ENCODE data around the gene ACSF3.

The ACSF3 gene

DNA sequence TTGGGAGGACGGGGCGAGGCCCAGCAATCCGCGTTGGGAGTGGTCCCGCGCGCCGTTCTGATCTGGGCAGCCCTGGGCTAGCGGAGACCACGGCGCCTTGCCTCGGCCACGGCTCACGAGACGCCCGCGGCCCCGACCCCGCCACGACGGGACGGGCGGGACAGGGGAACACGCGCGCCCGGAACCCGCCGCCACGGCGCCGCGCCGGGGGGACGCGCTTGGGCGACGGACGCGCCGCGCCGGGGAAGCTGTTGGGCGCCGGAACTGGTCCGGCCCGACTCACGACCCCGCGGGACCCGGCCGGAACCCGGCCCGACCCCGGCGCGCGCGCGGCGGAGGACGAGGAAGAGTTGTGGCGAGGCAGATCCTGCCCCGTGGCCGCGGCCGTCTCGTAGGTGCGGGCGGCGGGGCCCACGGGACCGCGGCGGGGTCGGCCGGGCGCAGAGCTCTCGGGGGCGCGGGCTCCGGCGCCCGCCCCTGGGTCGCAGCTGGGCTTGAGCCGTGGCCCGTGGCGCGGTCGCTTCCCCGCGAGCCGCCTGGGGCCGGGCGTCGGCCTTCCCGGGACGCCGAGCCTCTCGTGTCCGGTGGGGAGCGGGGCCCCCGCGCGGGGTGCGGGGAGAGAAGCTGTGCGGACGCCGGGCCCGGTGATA is at the start of gene ACSF3:
ACSF3 (plus strand) TSS at position 251 of the 650 bp plus-strand sequence. CDS start 6,830 bp downstream, outside the sequence.
- DNase-seq: peak; percentile 64 to 79

DNA sequence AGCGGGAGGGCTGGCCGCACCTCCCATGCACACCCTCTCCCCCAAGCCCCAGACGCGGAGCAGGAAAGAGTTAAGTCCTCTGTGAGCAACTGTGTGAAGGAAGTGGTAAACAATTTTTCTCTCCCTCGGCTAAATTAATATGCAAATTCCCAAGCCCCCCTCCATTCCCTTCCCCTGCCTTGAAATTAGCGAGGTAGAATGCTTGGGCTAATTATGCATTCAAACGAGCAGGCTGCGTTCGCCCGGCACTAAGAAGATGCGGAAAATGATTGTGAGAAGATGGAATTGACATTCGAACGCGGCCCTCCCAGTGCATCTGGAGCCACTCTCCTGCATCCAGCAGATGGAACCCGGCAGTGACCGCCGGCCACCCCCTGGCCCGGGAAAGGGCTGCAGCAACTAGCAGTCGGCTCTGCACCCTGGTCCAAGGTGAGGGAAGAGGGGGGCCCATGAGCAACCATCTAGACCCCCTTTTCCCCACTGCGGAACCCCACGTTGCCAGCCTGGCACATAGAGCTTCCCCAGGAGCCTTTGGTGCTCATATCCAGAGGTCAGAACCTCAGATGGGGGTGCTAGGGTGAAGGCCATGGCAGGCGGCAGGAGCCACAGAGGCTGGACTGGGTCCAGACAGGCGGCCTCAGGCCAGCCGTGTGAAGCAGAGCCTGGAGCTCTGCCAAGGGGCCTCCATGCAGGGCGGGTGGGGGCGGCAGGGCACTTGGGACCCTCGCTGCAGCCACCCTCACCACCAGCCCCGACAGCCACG is 49.1 kb upstream of the ACSF3 start:
- no peak for DNase-seq

DNA sequence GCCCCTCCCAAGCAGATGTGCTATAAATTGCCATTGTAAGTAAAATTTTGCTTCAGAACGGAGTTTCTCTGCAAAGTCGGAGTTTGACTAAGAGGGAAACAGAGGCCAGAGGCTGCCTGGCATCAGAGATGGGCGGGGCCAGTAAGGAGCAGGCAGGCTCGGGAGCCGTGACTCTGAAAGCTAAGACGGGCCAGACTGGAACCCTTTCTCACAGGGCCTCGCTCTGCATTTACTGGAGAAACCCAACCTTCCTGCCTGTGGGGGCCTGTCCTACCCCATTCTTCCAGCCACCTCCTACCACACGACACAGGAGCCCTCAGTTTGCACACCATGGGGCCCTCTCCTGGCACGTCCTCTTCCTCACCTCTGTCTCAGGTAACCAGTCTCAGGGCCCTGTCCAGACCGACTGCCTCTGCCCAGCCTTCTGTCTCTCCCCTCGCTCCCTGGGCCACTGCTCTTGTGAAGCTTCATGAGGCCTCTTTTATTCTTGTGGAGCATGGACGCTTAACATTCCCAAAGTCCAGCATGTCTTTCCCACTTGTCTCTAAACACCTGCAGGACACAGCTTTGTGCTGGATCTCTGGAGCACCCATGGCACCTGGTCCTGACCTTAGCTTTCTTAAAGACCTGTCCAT is 48.4 kb upstream of the ACSF3 start:
- DNase-seq: no peak

DNA sequence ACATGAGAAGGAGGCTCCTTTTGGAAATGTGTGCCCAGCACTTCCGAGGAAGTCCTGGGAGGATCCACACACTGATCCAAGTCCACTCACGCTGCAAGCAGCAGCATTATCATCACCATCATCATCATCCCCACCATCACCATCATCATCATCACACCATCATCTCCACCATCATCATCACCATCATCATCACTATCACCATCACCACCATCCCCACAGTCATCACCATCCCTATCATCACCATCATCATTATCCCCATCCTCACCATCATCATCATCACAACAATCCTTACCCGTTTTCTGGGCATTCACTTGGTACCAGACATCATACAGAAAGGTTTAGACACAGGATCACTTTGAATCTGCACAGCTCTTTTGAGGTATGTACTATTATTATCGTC is 47.8 kb upstream of the ACSF3 start:
- DNase-seq: no peak

DNA sequence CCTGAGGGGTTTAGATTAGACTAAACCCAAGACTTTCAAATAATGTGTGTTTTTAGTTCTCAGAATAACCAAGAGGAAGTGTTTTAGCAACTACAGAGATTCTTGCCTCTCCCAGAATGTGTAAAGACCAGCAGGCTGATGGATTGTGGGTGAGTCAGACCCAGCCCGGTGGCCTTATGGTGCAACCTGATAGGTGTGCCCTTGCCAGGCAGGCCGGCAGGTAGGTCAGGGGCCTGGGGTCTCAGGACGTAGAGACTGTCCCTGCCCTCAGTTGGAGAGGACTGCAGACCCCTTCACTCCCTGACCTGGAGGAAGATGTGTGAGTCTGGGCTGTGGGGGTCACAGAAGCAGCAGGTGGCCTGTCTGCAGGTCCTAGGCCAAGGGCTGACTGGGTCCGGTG is 47.2 kb upstream of the ACSF3 start:
- no peak for DNase-seq

DNA sequence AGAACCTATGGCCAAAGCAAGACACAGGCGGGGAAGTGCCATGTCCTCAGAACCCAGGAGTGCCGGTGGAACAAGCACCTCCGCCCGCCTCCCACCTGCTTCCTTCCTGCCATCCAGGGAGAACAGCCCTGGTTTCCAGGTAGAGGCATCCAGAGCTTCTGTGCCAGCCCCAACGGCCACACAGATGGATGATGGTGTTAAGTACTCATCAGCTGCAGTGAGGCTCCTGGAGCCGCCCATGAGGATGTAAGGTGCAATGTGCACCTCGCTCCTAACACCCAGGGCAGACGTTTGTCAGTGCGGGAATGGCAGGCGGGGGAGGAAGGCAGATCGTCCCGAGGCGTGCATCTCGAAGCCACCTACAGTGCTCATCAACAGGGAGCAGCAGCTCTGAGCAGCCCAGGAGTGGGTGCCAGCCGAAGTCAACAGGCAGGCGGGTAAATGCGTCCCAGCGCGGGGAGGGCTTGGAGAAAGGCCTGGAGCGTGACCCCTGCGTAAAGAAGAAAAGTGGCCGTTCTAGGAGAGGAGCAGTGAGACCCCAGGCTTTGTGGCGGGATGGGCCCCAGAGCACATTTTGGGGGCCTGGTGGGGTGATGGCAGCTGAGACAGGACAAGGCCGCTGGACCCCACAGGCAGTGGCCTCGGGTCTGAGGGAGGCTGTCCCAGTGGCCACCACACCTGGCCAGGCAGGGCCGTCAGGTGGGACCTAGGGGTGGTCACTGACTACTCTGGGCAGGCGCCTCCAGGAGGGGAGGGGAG is 46.1 kb upstream of the ACSF3 start:
- DNase-seq: no peak

DNA sequence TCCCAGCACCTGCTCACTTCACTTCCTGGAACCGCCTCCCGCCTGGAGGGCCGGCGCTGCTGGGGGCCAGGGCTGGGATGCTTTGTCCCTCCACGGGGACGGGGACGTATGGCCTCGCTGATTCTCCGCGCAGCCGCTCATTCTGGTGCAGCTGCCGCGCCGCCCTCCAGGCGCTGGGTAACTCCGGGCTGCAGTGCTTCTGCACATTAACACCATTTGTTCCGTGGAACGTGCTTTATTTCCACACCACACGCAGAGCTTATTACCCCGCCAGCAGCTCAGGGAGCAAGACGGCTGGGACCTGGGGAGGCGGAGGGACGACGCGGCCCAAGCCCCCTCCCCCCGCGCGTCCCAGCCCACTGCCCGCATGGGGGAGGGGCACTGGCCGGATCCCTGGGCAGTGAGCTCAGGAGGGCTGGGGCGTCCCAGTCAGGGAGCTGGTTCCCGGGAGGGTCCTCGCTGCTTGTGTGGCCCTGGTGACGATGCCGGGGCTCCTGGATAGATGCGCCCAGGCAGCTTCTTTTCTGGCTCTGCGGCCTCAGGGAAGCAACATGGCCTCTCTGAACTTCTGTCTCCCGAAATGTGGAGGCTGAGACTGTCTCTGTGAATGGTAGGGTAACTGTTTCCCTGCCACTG is 45.4 kb upstream of the ACSF3 start:
- DNase-seq: no peak

DNA sequence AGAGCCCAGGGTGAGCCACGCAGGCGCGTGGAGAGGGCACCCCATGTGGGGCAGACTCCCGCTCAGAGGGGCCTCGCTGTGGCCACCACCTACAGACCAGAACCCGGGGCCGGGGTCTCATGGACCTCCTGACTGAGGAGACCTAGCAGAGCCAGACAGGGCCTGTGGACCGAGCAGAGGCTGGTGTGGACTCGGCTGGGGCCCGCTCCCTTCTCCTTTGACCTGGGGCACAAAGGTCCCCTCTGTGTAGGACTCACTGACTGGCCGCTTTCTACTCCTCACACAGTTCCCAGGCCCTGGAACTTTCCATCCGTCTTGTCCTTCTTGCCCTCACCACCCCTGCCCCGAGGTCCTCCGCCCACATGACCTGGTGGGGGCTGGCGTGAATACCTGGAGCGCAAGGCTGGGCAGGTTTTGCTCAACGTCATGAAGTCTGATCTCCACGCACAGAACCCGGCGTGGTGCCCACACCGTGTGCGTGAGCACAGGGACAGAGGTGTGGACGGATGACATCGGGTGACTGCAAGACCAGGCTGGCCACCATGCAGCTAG is 44.7 kb upstream of the ACSF3 start:
- DNase-seq: no peak

DNA sequence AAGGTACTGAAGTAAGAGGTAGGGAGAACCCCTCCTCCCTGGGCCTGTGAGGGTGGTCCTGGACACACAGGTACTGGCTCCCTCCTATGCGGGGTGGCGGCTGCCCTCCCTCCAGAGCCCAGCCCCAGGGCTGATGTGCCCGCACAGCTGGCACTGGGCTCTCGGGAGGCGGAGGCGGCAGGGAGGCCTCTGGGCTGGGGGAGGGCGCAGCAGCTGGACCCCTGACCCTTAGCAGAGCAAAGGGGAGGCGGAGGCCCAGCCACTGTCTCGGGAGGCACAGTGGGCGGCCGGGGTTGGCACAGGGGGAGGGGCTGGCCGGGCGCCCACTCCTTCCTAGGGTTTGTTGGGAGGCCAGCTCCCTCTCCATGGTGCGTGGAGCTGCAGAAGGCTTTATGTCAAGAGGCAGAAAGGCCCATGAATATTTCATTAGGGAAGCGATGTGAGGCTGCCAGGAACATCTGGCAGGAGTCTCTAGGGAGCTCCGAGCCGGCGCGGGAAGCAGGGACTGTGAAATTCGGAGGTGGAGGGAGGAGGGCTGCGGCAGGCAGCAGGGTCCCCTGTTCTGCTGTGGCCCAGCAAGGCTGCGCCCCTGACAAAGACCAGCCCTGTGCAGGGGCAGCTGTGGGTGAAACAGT is 44.1 kb upstream of the ACSF3 start:
- no peak for DNase-seq

DNA sequence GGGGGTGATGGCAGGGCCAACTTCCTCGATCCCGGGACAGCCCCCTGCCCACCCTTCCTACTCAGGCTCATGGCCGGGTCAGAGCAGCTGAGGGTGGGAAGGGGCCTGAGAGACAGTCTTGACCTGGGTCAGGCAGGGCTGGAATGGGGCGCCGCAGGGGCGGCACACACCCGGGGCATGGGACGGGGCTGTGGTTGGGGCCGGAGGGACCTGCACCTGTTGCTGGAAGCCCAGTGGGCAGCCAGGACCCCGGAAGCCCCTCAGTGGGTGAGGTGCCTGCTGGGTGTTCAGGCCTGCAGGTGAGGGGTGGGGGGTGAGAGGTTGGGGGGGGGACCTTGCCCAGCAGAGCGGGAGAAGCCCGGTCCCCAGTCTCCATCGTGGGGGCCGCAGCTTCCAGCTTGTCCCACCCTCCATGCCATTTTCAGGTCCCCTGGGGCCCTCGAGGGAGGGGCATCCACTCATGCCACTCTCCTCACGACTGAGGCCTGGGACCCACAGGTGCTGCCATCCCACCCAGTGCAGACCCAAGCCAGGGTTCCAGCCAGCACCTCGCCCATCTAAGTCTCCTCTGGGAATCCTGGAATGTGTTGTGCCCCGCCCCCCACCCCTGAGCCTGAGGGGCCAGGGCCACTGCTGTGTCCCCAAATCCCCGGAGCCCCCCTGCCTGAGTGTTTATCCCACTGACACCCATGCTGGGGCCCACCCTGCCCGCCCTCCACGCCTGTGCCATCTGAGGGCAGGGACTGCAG is 43.4 kb upstream of the ACSF3 start:
- DNase-seq: no peak

DNA sequence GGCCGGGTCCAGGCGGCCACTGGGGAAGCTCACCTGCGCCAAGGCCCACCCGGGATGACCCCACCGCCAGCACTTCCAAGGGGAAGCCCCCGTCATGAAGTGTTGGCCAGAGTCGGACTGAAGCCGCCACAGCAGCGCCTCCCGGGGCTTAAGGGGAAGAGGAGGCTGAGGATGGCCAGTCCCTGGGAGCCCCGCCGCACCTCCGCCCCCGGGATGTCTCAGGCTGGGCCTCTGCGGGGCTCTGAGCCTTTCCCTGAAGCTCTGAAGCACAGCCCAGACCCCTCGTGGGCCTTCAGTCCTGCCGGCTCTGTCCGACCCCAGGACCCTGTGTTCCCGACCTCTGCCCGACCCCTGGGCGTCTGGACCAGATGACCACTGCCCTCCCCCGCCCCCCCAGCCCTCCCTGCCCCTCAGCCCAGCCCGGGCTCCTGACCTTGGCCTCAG is 42.8 kb upstream of the ACSF3 start:
- DNase-seq: no peak

DNA sequence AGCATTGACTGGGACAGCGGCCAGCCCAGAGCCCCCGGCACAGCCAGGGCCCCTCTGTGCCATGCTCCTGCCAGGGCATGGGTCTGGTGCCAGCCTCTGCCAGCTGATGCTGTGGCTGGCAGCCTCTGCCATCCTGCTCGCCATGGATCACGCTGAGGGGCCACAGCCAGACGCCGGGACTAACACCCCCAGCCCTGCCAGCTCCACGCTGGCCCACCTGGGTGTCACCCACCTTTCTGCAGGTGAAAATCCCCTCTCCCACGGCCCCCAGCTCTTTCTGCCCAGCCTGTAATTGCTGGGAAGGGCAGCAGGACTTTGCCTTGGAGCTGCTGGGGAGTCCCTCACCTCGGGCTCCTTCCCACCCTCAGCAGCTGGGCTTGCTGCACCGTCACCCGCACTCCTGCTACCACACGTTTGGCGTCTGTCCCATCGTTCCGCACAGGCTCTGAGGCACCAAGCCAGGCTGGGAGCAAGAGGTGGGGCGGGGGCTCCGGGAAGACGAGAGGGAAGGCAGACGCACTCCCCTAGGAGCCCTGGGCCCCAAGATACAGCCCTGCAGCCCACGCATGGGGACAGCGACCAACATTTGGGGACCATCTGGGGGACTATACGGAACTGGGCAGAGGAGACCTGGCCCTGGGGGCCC is 42.0 kb upstream of the ACSF3 start:
- no peak for DNase-seq

DNA sequence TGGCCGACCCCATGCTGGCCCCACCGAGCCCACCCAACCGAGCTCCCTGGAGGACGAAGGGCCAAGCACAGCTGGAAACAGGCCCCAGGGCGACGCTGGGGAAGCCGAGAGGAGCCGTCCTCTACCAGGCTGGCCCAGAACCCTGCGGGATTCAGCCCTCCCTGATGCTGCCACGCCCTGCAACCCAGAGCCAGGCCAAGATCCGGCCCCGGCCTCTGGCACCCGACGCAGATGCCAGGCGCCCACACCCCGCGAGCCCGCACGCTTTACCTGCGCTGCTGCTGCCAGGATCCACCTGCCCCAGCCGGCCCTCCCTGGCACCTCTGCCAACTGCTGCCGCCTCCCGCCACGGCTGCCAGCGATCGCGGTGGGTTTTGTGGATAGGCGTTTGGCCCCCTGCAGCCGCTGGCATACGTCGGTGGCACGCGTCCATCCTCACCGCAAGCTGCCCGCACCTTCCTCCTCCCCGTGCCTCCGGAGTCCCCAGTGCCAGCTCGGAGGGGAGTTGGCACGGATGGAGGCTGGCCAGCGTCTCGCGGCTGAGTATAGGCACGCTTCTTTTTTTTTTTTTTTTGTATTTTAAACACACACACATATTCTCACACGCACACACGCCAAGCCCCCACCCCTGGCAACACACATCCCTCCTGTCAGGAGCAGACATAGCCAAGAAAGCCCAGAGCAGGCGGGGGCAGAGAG is 41.3 kb upstream of the ACSF3 start:
- no peak for DNase-seq

DNA sequence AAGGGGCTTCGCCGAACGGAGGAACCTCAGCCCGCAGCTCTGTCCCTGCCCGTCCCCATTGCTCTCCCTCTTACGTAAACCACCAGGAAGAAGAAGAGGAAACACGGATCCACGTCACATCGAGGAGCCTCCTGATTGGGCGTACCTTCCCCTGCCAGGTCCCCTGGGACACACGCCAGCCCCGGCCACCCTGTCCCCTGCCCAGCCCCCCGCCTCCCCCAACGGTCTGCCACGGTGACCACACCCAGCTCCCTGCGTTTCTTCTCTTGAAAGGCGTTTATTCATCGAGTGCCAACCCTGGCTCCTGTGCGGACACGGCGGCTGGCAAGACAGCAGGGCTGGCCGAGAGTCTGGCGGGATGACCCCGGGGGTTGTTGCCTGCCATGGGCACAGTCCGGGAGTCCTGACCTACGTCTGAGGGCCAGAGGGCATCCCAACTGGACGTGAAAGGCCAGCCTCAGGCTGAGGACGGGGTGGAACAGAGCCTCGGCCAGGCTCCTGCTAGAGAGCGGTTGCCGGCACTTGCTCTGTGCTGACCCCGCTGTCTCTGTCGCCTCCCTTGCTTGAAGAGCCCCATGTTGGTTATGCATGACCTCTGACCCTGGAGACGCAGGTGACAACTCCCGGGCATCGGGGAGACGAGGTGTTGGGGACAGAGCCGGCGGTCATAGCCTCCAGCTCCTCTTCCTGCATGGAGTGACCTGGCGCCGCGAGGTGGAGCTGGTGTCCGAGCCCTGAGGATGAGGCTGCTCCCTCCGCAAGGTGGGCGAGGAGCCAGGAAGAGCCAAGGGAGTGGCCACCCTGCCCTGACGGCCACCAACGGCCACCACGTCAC is 40.5 kb upstream of the ACSF3 start:
- peak; percentile 23 to 44 for DNase-seq

DNA sequence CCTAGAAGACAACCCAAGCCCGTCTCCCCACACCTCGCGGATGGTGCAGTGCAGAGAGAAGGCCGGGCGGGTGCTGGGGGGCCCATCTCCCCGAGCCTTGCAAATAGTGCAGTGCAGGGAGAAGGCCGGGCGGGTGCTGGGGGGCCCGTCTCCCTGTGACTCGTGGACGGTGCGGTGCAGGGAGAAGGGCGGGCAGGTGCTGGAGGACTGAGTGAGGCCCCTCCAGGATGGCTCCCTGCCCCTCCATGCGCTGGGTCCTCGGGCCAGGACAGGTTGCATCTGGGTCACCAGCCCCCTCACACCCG is 40.0 kb upstream of the ACSF3 start:
- DNase-seq: no peak

DNA sequence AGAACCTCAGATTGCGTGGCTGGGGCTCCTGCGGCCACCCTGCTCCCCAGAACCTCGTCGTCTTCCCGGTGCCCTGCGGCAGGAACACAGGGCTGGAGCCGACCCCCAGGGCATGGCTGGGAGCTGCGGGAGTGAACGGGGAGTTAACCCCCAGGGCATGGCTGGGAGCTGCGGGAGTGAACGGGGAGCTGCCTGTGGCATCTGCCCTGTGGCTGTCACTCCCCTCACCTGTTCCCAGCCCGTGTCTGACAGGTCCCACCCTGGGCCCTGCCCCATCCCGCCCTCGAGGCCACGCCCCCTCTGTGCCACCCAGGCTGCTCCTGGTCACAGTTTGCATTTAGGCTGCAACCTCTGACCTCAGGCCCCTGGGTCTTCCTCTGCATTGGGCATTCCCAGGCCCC is 39.4 kb upstream of the ACSF3 start:
- DNase-seq: no peak

DNA sequence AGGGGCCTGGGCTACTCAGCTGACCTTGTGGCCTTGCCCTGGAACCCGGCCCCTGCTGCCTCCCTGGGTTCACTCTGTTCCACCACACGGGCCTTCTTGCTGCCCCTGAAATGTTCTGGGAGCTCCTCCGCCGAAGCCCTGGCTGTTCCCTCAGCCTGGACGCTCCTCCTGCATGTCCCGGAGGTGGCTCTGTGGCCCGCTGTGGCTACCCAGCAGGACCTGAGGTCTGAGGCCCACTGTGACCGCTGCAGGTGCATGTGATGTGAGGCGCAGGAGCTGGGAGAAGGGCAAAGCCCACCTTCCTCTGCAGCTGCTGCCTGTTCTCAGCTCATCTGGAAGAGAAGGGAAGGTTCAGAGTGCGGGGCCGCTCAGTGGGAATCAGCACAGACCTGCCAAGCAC is 38.9 kb upstream of the ACSF3 start:
- DNase-seq: no peak

DNA sequence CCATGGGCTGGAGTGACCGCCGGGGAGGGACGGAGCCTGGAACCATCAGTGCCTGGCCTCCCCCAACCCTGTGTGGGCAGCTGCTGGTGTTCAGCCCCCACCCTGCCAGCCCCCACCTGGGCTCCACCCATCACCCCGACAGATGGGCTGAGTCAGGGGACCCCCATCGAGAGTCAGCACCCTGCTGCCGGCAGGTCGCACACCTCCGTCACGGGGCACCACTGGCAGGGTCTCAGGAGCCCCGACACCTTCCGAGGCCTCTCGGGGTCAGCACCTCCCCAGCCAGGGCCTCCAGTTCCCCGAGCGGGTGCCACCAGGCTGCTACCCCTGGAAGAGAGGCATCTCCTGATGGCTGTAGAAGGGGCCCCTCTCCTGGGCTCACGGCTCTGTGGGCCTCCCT is 38.3 kb upstream of the ACSF3 start:
- no peak for DNase-seq

DNA sequence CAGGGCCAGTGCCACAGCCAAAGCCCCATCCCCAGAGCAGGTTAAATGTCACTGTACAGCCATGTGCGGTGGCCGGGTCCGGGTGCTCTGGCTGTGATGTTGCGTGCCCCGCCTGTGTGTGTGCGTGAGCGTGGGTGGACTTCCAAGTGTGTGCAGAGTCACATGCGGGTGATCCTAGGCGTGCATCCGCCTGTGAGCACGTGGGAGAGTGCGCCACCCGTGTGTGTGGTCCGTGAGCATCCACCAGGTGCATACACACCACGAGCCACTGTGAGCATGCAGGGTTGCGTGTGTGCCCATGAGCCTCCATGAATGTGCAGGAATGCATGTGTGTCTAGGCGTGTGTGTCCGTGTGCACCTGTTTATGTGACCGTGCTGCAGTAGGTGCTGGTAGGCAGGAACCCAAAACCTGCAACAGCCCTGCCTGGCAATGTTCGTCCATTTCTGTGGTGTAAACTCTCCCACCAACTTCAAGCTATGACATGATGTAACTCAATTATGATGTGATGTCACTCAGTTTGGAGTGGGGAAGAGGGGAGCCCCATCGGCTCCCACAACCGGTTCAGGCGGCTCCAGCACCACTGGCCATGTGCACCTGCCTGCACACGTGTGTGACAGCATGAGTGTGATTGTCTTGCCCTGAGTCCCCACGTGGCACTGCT is 37.6 kb upstream of the ACSF3 start:
- DNase-seq: no peak

All from CD4-positive, alpha-beta T cell treated with Interferon alpha-2 for 1 hour (primary cell).